H1 (cell line): ENCODE results near the gene FAAP100. TPM values are rescaled to one million over a fixed set of nuclear protein-coding genes. Genes with fewer than 3 reads are reported as not detected.
A peak's percentile ranks its signal among the peaks of the same experiment; 100 is the strongest.

Experiments used
- CTCF ChIA-PET: fragments of 300-600 bp; sonication (Branson Sonifier 250); formaldehyde crosslinking; loops from one replicate; lab custom pipeline; 2021; ENCODE audit not compliant: partially characterized antibody; lab: Charles Lee
- POLR2A ChIA-PET: fragments of 300-600 bp; sonication (Branson Sonifier 250); formaldehyde crosslinking; loops from one replicate; lab custom pipeline; 2021; ENCODE audit warnings: inconsistent platforms; ENCODE audit not compliant: partially characterized antibody; lab: Charles Lee
- DNase-seq, 2 experiments: peaks; one replicate each; pipeline versions ENCODE4 v3.0.0 to v3.0.0-alpha.2; 2010 to 2022; ENCODE audit warnings: low spot score in 2 of 2, low read depth in 1 of 2, mixed read lengths in 1 of 2
- FAIRE-seq: peaks from 2 replicates; lab custom pipeline; 2011; peaks lifted over from hg19 to GRCh38; lab: Jason Lieb, UNC
- H2AFZ ChIP-seq: 2 replicates; pipeline ENCODE4 v1.8.1; 2012; ENCODE audit warnings: low read length, inconsistent platforms
- H2AK5ac ChIP-seq: 2 replicates; pipeline ENCODE4 v1.6.1; 2013; ENCODE audit warnings: low read depth, low read length
- H2BK120ac ChIP-seq: replicated peaks from 2 replicates; pipeline ENCODE3; 2013; ENCODE audit warnings: low read depth, low read length, inconsistent platforms
- H2BK12ac ChIP-seq: 2 replicates; pipeline ENCODE4 v1.6.1; 2013; ENCODE audit warnings: low read depth, low read length
- H2BK15ac ChIP-seq: 2 replicates; pipeline ENCODE4 v1.6.1; 2013; ENCODE audit warnings: low read length
- H2BK20ac ChIP-seq: 2 replicates; pipeline ENCODE4 v1.6.1; 2013; ENCODE audit warnings: low read length
- H2BK5ac ChIP-seq: 2 replicates; pipeline ENCODE4 v1.6.1; 2013; ENCODE audit warnings: low read depth, low read length
- H3K14ac ChIP-seq: 2 replicates; pipeline ENCODE4 v1.6.1; 2013; ENCODE audit warnings: inconsistent platforms; ENCODE audit not compliant: insufficient read length
- H3K18ac ChIP-seq: 2 replicates; pipeline ENCODE4 v1.6.1; 2013; ENCODE audit warnings: low read length; ENCODE audit errors: extremely low read depth
- H3K23ac ChIP-seq: 2 replicates; pipeline ENCODE4 v1.6.1; 2013; ENCODE audit warnings: inconsistent platforms; ENCODE audit not compliant: insufficient read length
- H3K23me2 ChIP-seq: 2 replicates; pipeline ENCODE4 v1.6.1; 2013; ENCODE audit warnings: low read depth, low read length
- H3K27ac ChIP-seq: 2 replicates; pipeline ENCODE4 v1.6.1; 2011; ENCODE audit warnings: low read depth, low read length, inconsistent platforms
- H3K27me3 ChIP-seq, 4 experiments: replicated peaks in 1 of 4; 1 replicate in 1 of 4; 2 replicates in 3 of 4; pipeline versions ENCODE4 v1.6.1 to v1.8.1; 2011 to 2013; ENCODE audit warnings: low read length in 3 of 4, mild to moderate bottlenecking in 3 of 4, inconsistent platforms in 2 of 4, mixed read lengths in 2 of 4, moderate library complexity in 1 of 4; ENCODE audit not compliant: control insufficient read depth in 3 of 4, insufficient read depth in 3 of 4; ENCODE audit errors: extremely low read depth in 1 of 4
- H3K36me3 ChIP-seq, 4 experiments: 2 replicates each; pipeline versions ENCODE4 v1.6.1 to v1.8.1; 2011 to 2013; ENCODE audit warnings: mild to moderate bottlenecking in 4 of 4, low read length in 3 of 4, moderate library complexity in 2 of 4, control low read depth in 1 of 4, inconsistent platforms in 1 of 4; ENCODE audit not compliant: insufficient read depth in 4 of 4, control insufficient read depth in 2 of 4
- H3K4ac ChIP-seq: replicated peaks from 2 replicates; pipeline ENCODE3; 2013; ENCODE audit warnings: low read length, low read depth, mixed read lengths, inconsistent platforms; ENCODE audit not compliant: insufficient read length
- H3K4me1 ChIP-seq, 4 experiments: replicated peaks in 1 of 4; 1 replicate in 1 of 4; 2 replicates in 3 of 4; pipeline versions ENCODE4 v1.6.1 to v1.8.1; 2011 to 2013; ENCODE audit warnings: low read length in 3 of 4, inconsistent platforms in 2 of 4, mixed read lengths in 1 of 4; ENCODE audit not compliant: insufficient read depth in 4 of 4, control insufficient read depth in 3 of 4
- H3K4me2 ChIP-seq, 2 experiments: 2 replicates each; pipeline versions ENCODE4 v1.6.1 to v1.8.1; 2011 to 2013; ENCODE audit warnings: low read depth in 2 of 2, low read length in 2 of 2, control low read depth in 1 of 2, inconsistent platforms in 1 of 2, mild to moderate bottlenecking in 1 of 2; ENCODE audit not compliant: insufficient read depth in 1 of 2
- H3K4me3 ChIP-seq, 4 experiments: fragments of 200-600, 300-600 bp in 1 of 4; sonication (generic), shearing (Covaris generic), sonication (Bioruptor Twin) in 1 of 4; 2 replicates each; pipeline versions ENCODE4 v1.5.1 to v1.8.1; 2011 to 2016; ENCODE audit warnings: low read length in 4 of 4, low read depth in 3 of 4, control low read depth in 2 of 4, inconsistent platforms in 2 of 4, mild to moderate bottlenecking in 2 of 4, mixed read lengths in 1 of 4, moderate library complexity in 1 of 4; ENCODE audit not compliant: insufficient read depth in 2 of 4; ENCODE audit errors: extremely low read depth in 1 of 4
- H3K56ac ChIP-seq: replicated peaks from 2 replicates; pipeline ENCODE3; 2013; ENCODE audit warnings: low read depth, mild to moderate bottlenecking, mixed read lengths, low read length, inconsistent platforms; ENCODE audit not compliant: insufficient read length
- H3K79me1 ChIP-seq: 2 replicates; pipeline ENCODE4 v1.6.1; 2013; ENCODE audit warnings: low read depth, low read length, control low read depth
- H3K79me2 ChIP-seq, 2 experiments: 2 replicates each; pipeline versions ENCODE4 v1.6.1 to v1.8.1; 2012 to 2013; ENCODE audit warnings: low read length in 2 of 2, mild to moderate bottlenecking in 2 of 2, inconsistent platforms in 1 of 2; ENCODE audit not compliant: insufficient read depth in 2 of 2, control insufficient read depth in 1 of 2
- H3K9ac ChIP-seq, 4 experiments: replicated peaks in 1 of 4; 1 replicate in 1 of 4; 2 replicates in 3 of 4; pipeline versions ENCODE4 v1.6.1 to v1.8.1; 2011 to 2013; ENCODE audit warnings: low read depth in 3 of 4, low read length in 3 of 4, control low read depth in 2 of 4, mild to moderate bottlenecking in 2 of 4, moderate library complexity in 2 of 4, inconsistent platforms in 1 of 4; ENCODE audit errors: extremely low read depth in 1 of 4
- H3K9me3 ChIP-seq, 2 experiments: 2 replicates each; pipeline versions ENCODE4 v1.6.1 to v1.8.1; 2012 to 2013; ENCODE audit warnings: mild to moderate bottlenecking in 2 of 2, moderate library complexity in 2 of 2, control low read depth in 1 of 2, inconsistent platforms in 1 of 2, low read depth in 1 of 2, low read length in 1 of 2, mixed read lengths in 1 of 2; ENCODE audit not compliant: insufficient read depth in 2 of 2
- H4K20me1 ChIP-seq, 2 experiments: replicated peaks in 1 of 2; 2 replicates each; pipeline versions ENCODE3 to v1.8.1; 2011 to 2013; ENCODE audit warnings: inconsistent platforms in 2 of 2, low read length in 2 of 2, mild to moderate bottlenecking in 1 of 2; ENCODE audit not compliant: insufficient read depth in 2 of 2, control insufficient read depth in 1 of 2
- H4K5ac ChIP-seq: 2 replicates; pipeline ENCODE4 v1.6.1; 2013; ENCODE audit warnings: low read length, low read depth, mixed read lengths, inconsistent platforms; ENCODE audit not compliant: insufficient read length
- H4K8ac ChIP-seq: 2 replicates; pipeline ENCODE4 v1.8.0; 2013; ENCODE audit warnings: mild to moderate bottlenecking, moderate library complexity, low read length, inconsistent platforms; ENCODE audit not compliant: insufficient read depth; ENCODE audit errors: extremely low read depth
- H4K91ac ChIP-seq: replicated peaks from 2 replicates; pipeline ENCODE3; 2013; ENCODE audit warnings: low read length, mixed read lengths, inconsistent platforms; ENCODE audit not compliant: insufficient read length
- ATF3 ChIP-seq: IDR thresholded peaks from 2 replicates; pipeline ENCODE4 v1.6.1; 2011; ENCODE audit warnings: low read depth, mild to moderate bottlenecking, low read length; ENCODE audit not compliant: insufficient read depth
- BCL11A ChIP-seq, 2 experiments: IDR thresholded peaks; one replicate each; pipeline ENCODE4 v1.6.1; 2011; ENCODE audit warnings: low read depth in 2 of 2, low read length in 2 of 2, mild to moderate bottlenecking in 2 of 2
- BRCA1 ChIP-seq: IDR thresholded peaks from 2 replicates; pipeline ENCODE4 v1.6.1; 2012; ENCODE audit warnings: low read depth, low read length, improper control_type of control experiment
- CTBP2 ChIP-seq: IDR thresholded peaks from 2 replicates; pipeline ENCODE4 v1.7.0; 2011; ENCODE audit warnings: borderline replicate concordance, mild to moderate bottlenecking, moderate library complexity, mixed read lengths, low read length; ENCODE audit not compliant: insufficient read depth, insufficient read length
- KDM4A ChIP-seq: IDR thresholded peaks from one replicate; pipeline ENCODE4 v1.7.1; 2012; ENCODE audit warnings: low read depth, mild to moderate bottlenecking, moderate library complexity, low read length, inconsistent platforms; ENCODE audit not compliant: severe bottlenecking
- KDM5A ChIP-seq: fragments of 200-600 bp; IDR thresholded peaks from 2 replicates; pipeline ENCODE4 v1.7.1; 2012; ENCODE audit warnings: mild to moderate bottlenecking, low read length, inconsistent platforms, mixed read lengths
- MAFK ChIP-seq: IDR thresholded peaks from 2 replicates; pipeline ENCODE4 v1.6.1; 2012; ENCODE audit warnings: low read depth, mild to moderate bottlenecking, improper control_type of control experiment, low read length
- POU5F1 ChIP-seq: IDR thresholded peaks from 2 replicates; pipeline ENCODE4 v1.6.1; 2011; ENCODE audit warnings: low read depth, mild to moderate bottlenecking, low read length, moderate library complexity
- RNF2 ChIP-seq: fragments of 200-900, 300-1000 bp; sonication (generic); IDR thresholded peaks from 2 replicates; pipeline ENCODE4 v1.7.1; 2016; ENCODE audit warnings: borderline replicate concordance, low read depth, mild to moderate bottlenecking, antibody characterized with exemption, low read length; ENCODE audit not compliant: poor library complexity, severe bottlenecking; ENCODE audit errors: missing control alignments
- SIN3A ChIP-seq, 2 experiments: IDR thresholded peaks in 1 of 2; conservative IDR thresholded peaks in 1 of 2; 2 replicates each; pipeline ENCODE4 v1.6.1; 2011 to 2012; ENCODE audit warnings: low read length in 2 of 2, improper control_type of control experiment in 1 of 2, low read depth in 1 of 2, mild to moderate bottlenecking in 1 of 2
- SIRT6 ChIP-seq: IDR thresholded peaks from one replicate; pipeline ENCODE4 v1.7.1; 2012; ENCODE audit warnings: low read length, inconsistent platforms
- TAF1 ChIP-seq: IDR thresholded peaks from 2 replicates; pipeline ENCODE4 v1.6.1; 2011; ENCODE audit warnings: mild to moderate bottlenecking, low read depth, low read length
- WGBS, 2 experiments: shearing (Covaris generic) in 1 of 2; methylation state at CpG; one replicate each; pipeline versions ENCODE4 v1.1.6 to v1.1.7; 2013 to 2015; ENCODE audit warnings: low lambda C conversion rate in 2 of 2, mixed read lengths in 2 of 2, inconsistent platforms in 1 of 2, low coverage in 1 of 2, missing lambda C conversion rate in 1 of 2; ENCODE audit not compliant: insufficient replicate concordance in 2 of 2, insufficient coverage in 1 of 2, insufficient read length in 1 of 2; ENCODE audit errors: extremely low coverage in 1 of 2, missing lambda C conversion rate in 1 of 2; 5-methylcytosine and 5-hydroxymethylcytosine counted together
- polyA plus RNA-seq, 7 experiments: library from polyadenylated mRNA; depleted of rRNA in 3 of 7; stranded (reverse) in 5 of 7; unstranded in 2 of 7; fragments of >200 nt in 5 of 7; fragments of 200-250 nt in 2 of 7; gene quantifications; 1 replicate in 5 of 7; 2 replicates in 1 of 7; 4 replicates in 1 of 7; pipeline versions ENCODE4 v1.2.1 to v1.2.3, GENCODE V29; 2011 to 2013; ENCODE audit warnings: missing spikeins in 2 of 7, mixed read lengths in 2 of 7
- total RNA-seq: library from RNA; stranded (reverse); fragmentation: NEBNext Ultra II Directional; extraction: Animal tissue kit (Norgen Biotek cat#: 25700); gene quantifications from 2 replicates; pipeline ENCODE4 v1.2.1, GENCODE V29; 2021

FAAP100 gene
- total and polyA plus RNA-seq, 2 of the 8 experiments (the other 6 are each of a cell fraction or from before 2014, with no cell fraction given), result 23.2 to 41.8 TPM

- Histone ChIP-seq H4K8ac (no peak overlapping the region), H3K4me2 (no peak overlapping the region), H3K36me3 (no peaks in the 10 kb centered on the region), H3K9ac (no peak overlapping the region), H3K27me3 (peaks cover 0 to 15% (median 12%) of the 10 kb centered on the region in 4 experiments; a peak in 4 of 7 replicates), H4K20me1 (peaks cover 0 to 7% of the 10 kb centered on the region in 2 experiments), H4K5ac (no peak overlapping the region), H3K23me2 (peaks cover 19% of the 10 kb centered on the region; the same call in 1 of the 2 replicates), H3K18ac (no peak overlapping the region), H3K56ac (no peak overlapping the region), H3K4ac (no peak overlapping the region), H3K79me1 (no peaks in the 10 kb centered on the region), H3K23ac (no peak overlapping the region), H3K9me3 (peaks cover 4 to 8% of the 10 kb centered on the region in 2 experiments; a peak in 1 of 4 replicates), H2BK12ac (no peak overlapping the region), H4K91ac (peak overlapping the region; percentile 40), H3K14ac (no peak overlapping the region), H2AK5ac (no peak overlapping the region; the same call in 1 of the 2 replicates), H2BK120ac (no peak overlapping the region), H3K4me1 (no peaks in the 10 kb centered on the region), H3K79me2 (no peaks in the 10 kb centered on the region), H2BK20ac (no peak overlapping the region), H2BK15ac (no peak overlapping the region), H3K27ac (no peak overlapping the region)
- FAIRE-seq, result no peak
- no peak for DNase-seq
- ChIA-PET CTCF (interaction anchor here (0.6 to 2.6 kb wide), 5 partner anchors 9 to 89 kb away, joined by 3 to 16 read pairs (median 7); no protein-coding TSS in a partner anchor), POLR2A (interaction anchor here (0.9 to 30.5 kb wide), 6 partner anchors 9 to 33 kb away, joined by 3 to 1004 read pairs (median 12); partner anchors contain the start of genes ACTG1 and FAAP100)
- WGBS, 2 experiments, result 95% methylated on average over 6 of the region's 6 CpGs; no CpG with 5 or more reads in 1 of the 2 experiments
- no peak for TF ChIP-seq BRCA1
- no peak for TF ChIP-seq CTBP2
- TF ChIP-seq RNF2, result no peak
- TF ChIP-seq ATF3, result no peak
- TF ChIP-seq TAF1, result no peak
- TF ChIP-seq MAFK, result no peak
- TF ChIP-seq BCL11A (IDR thresholded peaks at IDR 0.05; ENCODE audit: low read depth in 2 of 2, low read length in 2 of 2), result no peak
- no peak for TF ChIP-seq KDM4A
- no peak for TF ChIP-seq SIRT6
- no peak for TF ChIP-seq KDM5A
- TF ChIP-seq SIN3A (conservative IDR thresholded peaks at IDR 0.05 in 1 of 2, IDR thresholded peaks at IDR 0.05 in 1 of 2; ENCODE audit: low read depth in 1 of 2, low read length in 2 of 2), result no peak
- no peak for TF ChIP-seq POU5F1
- TF ChIP-seq, all 59 proteins: peak for 0
- Histone ChIP-seq H2AFZ (no peak overlapping the region), H3K4me3 (no peak overlapping the region), H2BK5ac (no peak overlapping the region)
These were observed 22.7 kb downstream of the FAAP100 start for GRCh38 chr17:81529437-81529803.
